ENCODE measurements around the gene NADK.
"Not testable (repeated sequence)": the region's sequence is repeated elsewhere in the genome, so short reads cannot be mapped to it uniquely, and the experiment has no call there.

Gene NADK

GRCh38 chr1:1761504-1762376 is 16.5 kb downstream of the NADK start:
- no peak for DNase-seq

- no peak for DNase-seq
Measured at GRCh38 chr1:1760715-1761114, 17.6 kb downstream of the NADK start.

GRCh38 chr1:1760345-1760650 is 18.0 kb downstream of the NADK start:
- no peak for DNase-seq

GRCh38 chr1:1759456-1760344 is 18.6 kb downstream of the NADK start:
- no peak for DNase-seq

GRCh38 chr1:1758692-1759455 is 19.4 kb downstream of the NADK start:
- DNase-seq, result no peak

DNA sequence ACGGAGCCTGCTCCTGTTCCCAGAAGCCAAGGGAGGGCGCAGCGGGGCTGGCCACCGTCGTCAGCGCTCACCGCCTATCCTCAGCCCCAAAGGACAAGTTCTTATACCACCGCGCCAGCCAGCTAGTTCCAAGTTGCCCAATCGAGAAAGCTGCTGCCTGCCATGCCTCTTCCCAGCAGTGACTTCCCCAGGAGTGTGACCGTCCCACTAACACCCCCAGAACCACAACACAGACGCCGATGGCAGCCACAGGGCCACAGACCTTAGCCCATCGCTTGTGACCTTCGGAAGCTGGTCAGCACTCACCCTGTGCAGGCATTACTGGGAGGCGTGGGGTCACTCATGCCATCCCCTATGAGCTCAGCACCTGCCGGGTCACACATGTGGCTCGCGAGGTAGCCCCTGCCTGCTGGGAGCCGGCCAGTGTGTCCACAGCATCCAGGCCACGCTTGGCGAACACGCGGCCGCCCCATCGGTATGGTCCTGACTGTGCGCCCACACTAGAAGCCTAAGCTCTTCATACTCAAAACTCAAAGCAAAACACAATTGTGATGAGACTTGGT is 20.1 kb downstream of the NADK start:
- DNase-seq, result no peak

DNA sequence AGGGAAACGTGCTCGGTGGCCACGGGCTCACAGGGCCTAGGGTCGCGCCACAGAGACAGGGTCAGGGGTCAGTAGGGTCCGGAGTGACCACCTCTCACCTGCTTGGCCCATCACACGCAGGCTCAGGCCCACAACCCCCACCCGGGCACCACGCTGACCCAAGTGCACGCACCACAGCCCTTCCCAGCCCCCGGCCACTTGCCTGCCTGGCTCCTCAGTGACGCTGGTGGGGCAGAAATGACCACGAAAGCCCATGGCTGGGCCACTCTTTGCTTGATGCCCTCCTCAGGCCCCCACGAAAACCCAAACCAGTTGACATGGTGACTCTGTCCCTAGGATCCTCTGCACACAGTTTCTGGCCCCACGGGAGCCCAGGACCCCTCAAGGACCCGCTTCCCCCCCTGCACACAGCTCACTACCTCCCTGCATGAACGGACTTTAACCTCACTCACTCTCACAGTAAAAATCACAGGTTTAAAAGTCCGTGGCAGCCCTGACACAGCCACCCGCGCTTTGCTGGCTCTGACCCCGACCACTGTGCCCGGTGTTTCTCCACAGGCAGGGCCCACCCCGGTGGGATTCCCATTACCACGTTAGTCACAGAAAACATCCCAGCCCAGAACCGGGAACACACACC is 20.7 kb downstream of the NADK start:
- DNase-seq, result no peak

DNA sequence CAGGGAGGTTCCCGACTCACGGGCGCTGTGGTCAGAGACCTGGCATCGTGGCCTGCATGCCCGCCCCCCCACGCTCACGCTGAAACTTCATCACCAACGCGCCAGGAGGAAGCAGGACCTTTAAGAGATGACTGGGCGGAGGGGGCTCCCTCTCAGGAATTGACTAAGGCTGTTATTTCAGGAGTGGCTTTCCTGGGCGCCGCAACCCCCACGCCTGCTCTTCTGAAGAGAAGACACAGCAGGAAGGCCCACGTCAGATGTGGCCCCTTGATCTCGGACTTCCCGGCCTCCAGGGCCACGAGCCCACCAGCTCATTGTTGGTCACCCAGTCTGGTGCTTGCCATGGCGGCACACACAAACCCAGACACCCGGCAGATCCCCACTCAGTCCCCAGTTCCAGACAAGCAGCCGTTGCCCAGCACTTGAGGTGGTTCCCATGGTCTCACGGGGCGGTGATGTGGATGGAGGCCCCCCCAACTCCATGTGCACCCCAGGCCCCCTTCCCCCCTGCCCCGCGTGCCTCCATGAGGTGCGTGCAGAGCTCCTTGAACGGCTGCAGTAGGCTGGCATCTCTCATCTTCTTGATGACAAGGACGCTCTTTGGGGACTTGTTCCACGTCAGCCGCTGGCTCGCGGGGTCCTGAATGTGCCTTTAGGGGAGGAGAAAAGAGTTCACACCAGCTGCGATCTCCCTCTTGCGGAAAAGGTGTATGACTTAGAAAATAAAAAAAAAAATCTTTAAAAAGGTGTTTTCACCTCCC is 21.4 kb downstream of the NADK start:
- no peak for DNase-seq

GRCh38 chr1:1755852-1756251 is 22.4 kb downstream of the NADK start:
- DNase-seq, result no peak

- no peak for DNase-seq
Measured at GRCh38 chr1:1755426-1755825, 22.8 kb downstream of the NADK start.

DNA sequence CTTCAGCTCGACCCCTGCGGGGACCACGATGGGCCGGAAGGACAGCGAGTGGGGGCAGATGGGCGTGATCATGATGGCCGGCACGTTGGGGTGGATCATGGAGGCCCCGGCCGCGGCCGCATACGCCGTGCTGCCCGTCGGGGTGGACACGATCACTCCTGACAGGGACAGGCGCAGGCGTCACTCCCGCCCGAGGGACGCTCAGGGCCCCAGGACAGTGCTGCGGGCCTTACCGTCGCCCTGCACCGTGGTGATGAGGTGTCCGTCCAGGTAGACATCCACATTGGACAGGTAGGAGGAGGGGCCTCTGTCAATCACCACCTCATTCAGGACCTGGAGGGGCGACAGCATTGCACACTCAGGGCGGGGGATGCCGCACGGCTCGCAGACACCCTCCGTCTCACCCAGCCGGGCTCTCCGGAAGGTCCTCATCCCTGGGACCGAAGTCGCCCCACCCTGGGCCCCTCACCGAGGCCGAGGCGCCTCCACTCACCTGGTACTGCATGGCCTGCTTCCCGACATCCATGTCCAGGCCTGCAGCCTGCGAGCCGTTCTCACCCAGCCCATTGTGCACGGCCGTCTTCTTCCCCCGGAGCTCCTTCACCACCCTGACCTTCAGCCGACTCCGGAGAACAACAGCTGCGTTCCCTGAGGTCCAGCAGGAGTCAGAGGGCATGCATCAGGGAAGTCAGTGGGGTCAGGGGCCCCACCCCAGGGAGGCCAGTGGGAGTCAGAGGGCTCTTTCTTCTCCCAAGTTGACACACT is 24.0 kb downstream of the NADK start:
- no peak for DNase-seq

DNA sequence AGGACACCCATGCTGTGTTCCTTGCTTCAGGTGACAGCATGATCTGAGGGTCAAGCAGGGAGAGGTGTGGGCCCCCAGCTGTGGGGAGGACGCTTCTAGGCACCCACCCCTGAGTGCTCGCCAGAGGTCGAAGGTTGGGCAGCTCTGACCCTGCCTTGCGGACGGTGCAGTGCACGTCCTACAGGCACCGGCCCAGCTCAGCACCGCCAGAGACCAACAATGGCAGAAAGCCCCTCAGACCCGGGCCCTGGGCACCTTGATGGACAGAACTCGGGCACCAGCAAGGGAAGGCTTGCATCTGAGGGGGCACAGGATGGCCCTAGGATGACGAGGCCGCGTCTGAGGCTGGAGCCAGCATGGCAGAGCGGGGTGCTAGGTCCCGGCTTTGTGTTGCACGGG is 24.7 kb downstream of the NADK start:
- DNase-seq, result no peak

DNA sequence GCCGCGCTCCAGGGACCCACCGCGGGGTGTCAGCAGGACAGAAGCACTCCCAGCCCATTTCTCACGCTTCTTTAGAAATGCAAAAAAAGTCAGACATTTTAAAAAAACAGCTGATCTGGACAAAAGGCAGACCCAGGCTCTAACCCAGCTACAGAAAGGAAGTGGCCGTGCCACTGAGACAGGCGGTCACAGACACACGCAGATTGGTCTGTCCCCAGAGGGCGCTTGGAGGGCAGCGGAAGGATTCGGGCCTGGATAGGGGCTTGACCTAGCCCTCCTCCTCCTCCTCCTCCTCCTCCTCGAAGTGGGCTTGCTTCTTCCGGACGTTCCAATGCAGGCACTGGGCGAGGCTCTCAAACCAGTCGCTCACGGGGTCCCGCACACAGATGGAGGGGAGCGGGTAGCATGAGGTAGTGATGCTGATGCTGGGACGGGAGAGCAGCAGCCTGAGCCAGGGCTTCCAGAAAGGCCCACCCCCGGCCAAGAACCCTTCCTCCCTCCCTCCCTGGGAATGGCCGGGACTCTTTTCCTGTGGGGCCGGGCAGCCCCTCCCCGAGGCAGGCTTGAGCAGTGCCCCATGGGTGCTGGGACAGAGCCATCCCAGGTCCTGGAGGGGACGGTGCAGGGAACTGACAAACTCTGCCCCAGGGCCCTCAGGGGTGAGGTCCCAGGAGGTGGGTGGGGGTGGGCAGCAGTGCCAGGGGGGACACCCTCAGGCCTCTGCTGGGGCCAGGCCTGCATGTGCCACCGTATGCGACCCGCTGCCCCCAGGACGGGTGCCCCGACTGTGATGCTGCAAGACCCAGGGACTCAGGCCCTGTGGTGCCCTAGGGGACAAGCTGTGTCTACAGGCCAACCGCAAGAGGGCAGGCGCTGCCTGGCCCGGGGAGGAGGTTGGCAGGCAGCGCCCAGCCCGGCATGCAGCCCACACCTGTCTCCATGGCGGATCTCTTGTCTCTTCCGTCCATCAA is 25.3 kb downstream of the NADK start:
- no peak for DNase-seq

GRCh38 chr1:1752190-1752589 is 26.1 kb downstream of the NADK start:
- no peak for DNase-seq

GRCh38 chr1:1749941-1750340 is 28.3 kb downstream of the NADK start:
- not testable (repeated sequence) for DNase-seq

DNA sequence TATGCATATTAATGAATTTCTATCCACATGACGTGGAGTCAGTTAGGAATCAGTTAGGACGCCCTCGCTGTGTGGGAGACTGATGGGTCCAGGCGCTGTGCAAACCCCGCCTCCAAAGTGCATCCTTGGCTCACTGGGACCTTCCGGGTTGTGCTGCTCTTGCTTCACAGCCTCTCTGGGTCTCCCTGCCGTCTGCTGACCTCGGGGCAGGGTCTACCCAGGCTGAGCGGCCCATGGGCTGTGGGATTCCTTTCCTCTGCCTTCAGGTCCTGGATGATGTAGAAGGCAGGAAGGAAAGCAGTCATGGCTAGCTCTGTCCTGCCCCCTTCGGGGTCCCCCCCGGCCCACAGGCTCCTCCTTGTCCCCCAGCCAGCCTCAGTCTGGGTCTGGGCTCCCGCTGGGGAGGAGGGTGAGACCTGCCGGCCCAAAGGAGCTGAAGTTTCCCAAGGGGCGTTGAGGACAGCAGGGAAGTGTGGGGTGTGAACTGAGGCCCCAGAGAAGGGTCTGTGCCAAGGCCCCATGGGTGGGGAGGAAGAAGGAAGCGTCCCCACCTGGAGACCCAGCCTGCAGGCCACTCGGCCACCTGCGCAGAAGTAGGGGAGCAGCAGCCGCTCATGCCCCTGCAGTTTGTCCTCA is 29.5 kb downstream of the NADK start:
- DNase-seq, result no peak

DNA sequence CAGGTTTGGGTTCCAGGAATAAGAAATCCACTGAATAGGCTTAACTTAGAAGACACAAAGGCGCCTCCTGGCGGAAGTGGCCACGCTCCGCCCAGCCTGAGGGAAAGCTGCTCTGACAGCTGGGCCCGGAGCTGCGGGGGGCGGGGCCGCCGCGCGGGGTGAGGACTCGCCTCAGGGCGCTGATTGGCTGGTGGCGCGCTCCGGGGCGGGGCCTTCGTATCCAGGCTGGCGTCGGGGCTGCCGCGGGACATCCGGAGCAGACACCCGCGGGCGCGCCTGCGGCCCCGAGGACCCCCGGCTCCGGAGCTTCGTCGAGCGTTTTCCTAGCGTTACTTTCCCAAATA is 31.7 kb downstream of the NADK start:
- not testable (repeated sequence) for DNase-seq

DNA sequence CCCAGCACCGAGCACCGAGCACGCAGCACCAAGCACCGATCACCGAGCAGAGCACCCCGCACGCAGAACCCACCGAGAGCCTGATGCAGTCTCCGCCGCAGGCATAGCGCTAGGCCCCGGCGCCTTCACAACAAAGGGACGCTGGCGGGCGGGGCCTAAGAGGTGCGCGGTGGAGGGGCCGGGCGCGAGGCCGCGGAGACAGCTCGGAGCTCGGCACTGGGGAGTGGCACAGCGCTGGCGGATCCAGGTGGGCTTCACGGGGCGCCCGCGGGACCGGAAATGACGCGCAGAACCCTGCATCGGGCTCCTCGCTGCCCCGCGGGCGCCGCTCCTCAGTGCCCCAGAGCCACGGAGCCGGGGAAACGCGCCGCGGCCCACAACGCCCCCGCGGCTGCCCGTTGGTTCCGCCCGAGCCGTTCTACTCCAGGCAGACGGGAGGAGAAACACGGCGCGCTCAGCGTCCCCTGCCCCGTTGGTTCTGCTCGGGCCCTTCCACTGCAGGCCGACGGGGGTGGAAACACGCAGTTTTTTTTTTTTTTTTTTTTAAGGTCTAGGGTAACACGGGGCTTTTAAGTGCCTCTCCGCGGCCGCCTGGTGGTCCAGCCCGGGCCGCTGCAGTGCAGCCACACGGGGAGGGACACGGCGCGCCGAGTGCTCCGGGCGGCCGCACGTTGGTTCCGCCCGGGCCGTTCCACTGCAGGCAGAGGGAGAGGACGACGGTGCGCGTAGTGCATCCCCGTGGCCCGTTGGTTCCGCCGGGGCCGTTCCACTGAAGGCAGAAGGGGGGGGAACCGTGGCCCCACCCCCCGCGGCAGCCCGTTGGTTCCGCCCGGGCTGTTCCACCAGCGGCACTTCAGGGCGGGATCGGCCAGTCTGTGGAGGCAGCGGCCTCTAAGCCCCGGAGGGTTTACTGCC is 32.4 kb downstream of the NADK start:
- DNase-seq, result peak; percentile 32

Measured in NCI-H2171 treated with DMSO at 0.1 percent for 48 hours (cell line).